ENCODE measurements around the gene CPPED1. TPM values are rescaled to one million over a fixed set of nuclear protein-coding genes. Genes with fewer than 3 reads are reported as not detected.

Gene CPPED1
- total and polyA plus RNA-seq, 2 donors from 2014 or later = 29.7 to 41.1 TPM

GRCh38 chr16:12750554-12750918 is 53.2 kb downstream of the CPPED1 start:
- no peak for FAIRE-seq
- no peaks in the 10 kb centered on the region for H3K9me3 ChIP-seq (ENCODE audit: control insufficient read depth in 2 of 3, insufficient read depth in 1 of 3, low read length in 3 of 3)
- H3K4me3 ChIP-seq (ENCODE audit: low read length in 3 of 3) = no peak overlapping the region
- intact Hi-C loops (cut with DNase I) = no loop called here
- DNase-seq = no peak
- H3K27me3 ChIP-seq (ENCODE audit: control insufficient read depth, insufficient read depth, low read length) = no peaks in the 10 kb centered on the region
- no peak for TF ChIP-seq CTCF (IDR thresholded peaks at IDR 0.05; ENCODE audit: borderline replicate concordance, extremely low read depth, insufficient read depth)
- no peaks in the 10 kb centered on the region for H3K36me3 ChIP-seq (ENCODE audit: control insufficient read depth in 2 of 3, insufficient read depth in 3 of 3, low read length in 3 of 3)
- H3K27ac ChIP-seq (ENCODE audit: low read depth in 2 of 2, low read length in 2 of 2) = no peak overlapping the region
- H3K4me1 ChIP-seq (ENCODE audit: control insufficient read depth in 2 of 3, insufficient read depth in 2 of 3, low read depth in 1 of 3, low read length in 3 of 3) = no peaks in the 10 kb centered on the region
- H3K9ac ChIP-seq (ENCODE audit: low read length in 3 of 3) = no peak overlapping the region

- Histone ChIP-seq H3K4me3 (ENCODE audit: low read length in 3 of 3) (no peak overlapping the region), H3K4me1 (ENCODE audit: control insufficient read depth in 2 of 3, insufficient read depth in 2 of 3, low read depth in 1 of 3, low read length in 3 of 3) (no peaks in the 10 kb centered on the region), H3K27me3 (ENCODE audit: control insufficient read depth, insufficient read depth, low read length) (no peaks in the 10 kb centered on the region), H3K9me3 (ENCODE audit: control insufficient read depth in 2 of 3, insufficient read depth in 1 of 3, low read length in 3 of 3) (peaks cover 0 to 9% (median 0%) of the 10 kb centered on the region in 3 donors), H3K36me3 (ENCODE audit: control insufficient read depth in 2 of 3, insufficient read depth in 3 of 3, low read length in 3 of 3) (no peaks in the 10 kb centered on the region), H3K27ac (ENCODE audit: low read depth in 2 of 2, low read length in 2 of 2) (no peak overlapping the region), H3K9ac (ENCODE audit: low read length in 3 of 3) (no peak overlapping the region)
- no peak for TF ChIP-seq CTCF (IDR thresholded peaks at IDR 0.05; ENCODE audit: borderline replicate concordance, extremely low read depth, insufficient read depth)
- FAIRE-seq = no peak
- intact Hi-C loops (cut with DNase I) = no loop called here
- no peak for DNase-seq
Measured at GRCh38 chr16:12749076-12749475, 54.6 kb downstream of the CPPED1 start.

- Histone ChIP-seq H3K27me3 (ENCODE audit: control insufficient read depth, insufficient read depth, low read length) (no peaks in the 10 kb centered on the region), H3K9ac (ENCODE audit: low read length in 3 of 3) (no peak overlapping the region), H3K27ac (ENCODE audit: low read depth in 2 of 2, low read length in 2 of 2) (no peak overlapping the region), H3K36me3 (ENCODE audit: control insufficient read depth in 2 of 3, insufficient read depth in 3 of 3, low read length in 3 of 3) (no peaks in the 10 kb centered on the region), H3K9me3 (ENCODE audit: control insufficient read depth in 2 of 3, insufficient read depth in 1 of 3, low read length in 3 of 3) (peaks cover 0 to 9% (median 0%) of the 10 kb centered on the region in 3 donors), H3K4me1 (ENCODE audit: control insufficient read depth in 2 of 3, insufficient read depth in 2 of 3, low read depth in 1 of 3, low read length in 3 of 3) (no peaks in the 10 kb centered on the region), H3K4me3 (ENCODE audit: low read length in 3 of 3) (no peak overlapping the region)
- no peak for TF ChIP-seq CTCF (IDR thresholded peaks at IDR 0.05; ENCODE audit: borderline replicate concordance, extremely low read depth, insufficient read depth)
- intact Hi-C loops (cut with DNase I) = no loop called here
- FAIRE-seq (no peak), DNase-seq (no peak)
Measured at GRCh38 chr16:12747827-12748226, 55.9 kb downstream of the CPPED1 start.

GRCh38 chr16:12747261-12747660 is 56.4 kb downstream of the CPPED1 start:
- intact Hi-C loops (cut with DNase I) = no loop called here
- Histone ChIP-seq H3K9ac (ENCODE audit: low read length in 3 of 3) (no peak overlapping the region), H3K27me3 (ENCODE audit: control insufficient read depth, insufficient read depth, low read length) (no peaks in the 10 kb centered on the region), H3K4me3 (ENCODE audit: low read length in 3 of 3) (no peak overlapping the region), H3K4me1 (ENCODE audit: control insufficient read depth in 2 of 3, insufficient read depth in 2 of 3, low read depth in 1 of 3, low read length in 3 of 3) (no peaks in the 10 kb centered on the region), H3K36me3 (ENCODE audit: control insufficient read depth in 2 of 3, insufficient read depth in 3 of 3, low read length in 3 of 3) (no peaks in the 10 kb centered on the region), H3K9me3 (ENCODE audit: control insufficient read depth in 2 of 3, insufficient read depth in 1 of 3, low read length in 3 of 3) (peaks cover 0 to 9% (median 0%) of the 10 kb centered on the region in 3 donors), H3K27ac (ENCODE audit: low read depth in 2 of 2, low read length in 2 of 2) (no peak overlapping the region)
- no peak for FAIRE-seq
- DNase-seq = no peak
- no peak for TF ChIP-seq CTCF (IDR thresholded peaks at IDR 0.05; ENCODE audit: borderline replicate concordance, extremely low read depth, insufficient read depth)

Data from kidney (tissue), 14 donors.